GM10847 (cell line): Measurements from ENCODE around the gene DISC1.

Experiments used
- POLR2A ChIP-seq: IDR thresholded peaks from 2 replicates; pipeline ENCODE4 v1.6.1; 2011; ENCODE audit not compliant: insufficient read length; ENCODE audit errors: extremely low read depth

Gene DISC1

DNA sequence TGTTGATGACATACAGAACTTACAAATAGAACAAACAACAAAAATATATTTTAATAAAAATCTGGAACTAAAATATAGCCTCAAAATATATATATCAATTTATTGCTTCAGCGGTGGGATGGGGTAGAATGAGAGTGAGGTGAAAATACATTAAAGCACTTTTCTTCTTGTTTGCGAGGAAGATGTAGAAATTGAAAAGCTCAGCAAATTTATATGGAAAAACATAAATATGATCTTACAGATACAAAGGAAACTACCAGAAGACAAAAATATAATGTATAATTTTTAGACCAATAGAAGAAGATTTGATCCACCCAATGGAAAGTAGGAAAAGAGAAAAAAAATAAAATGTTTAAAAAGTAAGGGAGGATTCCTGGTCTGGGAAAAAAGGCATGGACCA lies 372.2 kb downstream of the DISC1 start:
- no peak for TF ChIP-seq POLR2A

DNA sequence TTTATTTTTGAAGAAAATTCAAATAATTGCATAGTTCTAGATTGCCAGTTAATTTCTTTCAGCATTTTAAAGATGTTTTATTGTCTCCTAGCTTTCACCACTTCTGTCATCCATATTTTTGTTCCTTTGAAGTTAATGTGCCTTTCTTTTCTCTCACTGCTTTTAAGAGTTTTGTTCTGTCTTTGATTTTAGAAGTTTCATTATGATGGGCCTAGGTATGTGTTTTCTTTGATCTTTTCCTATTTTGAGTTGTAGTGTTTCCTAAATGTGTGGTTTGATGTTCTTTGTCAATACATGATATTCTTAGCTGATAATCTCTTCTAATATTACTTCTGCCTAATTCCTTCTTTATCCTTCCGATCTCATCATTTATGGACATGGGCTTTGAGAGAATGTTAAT lies 378.7 kb downstream of the DISC1 start:
- TF ChIP-seq POLR2A: no peak

DNA sequence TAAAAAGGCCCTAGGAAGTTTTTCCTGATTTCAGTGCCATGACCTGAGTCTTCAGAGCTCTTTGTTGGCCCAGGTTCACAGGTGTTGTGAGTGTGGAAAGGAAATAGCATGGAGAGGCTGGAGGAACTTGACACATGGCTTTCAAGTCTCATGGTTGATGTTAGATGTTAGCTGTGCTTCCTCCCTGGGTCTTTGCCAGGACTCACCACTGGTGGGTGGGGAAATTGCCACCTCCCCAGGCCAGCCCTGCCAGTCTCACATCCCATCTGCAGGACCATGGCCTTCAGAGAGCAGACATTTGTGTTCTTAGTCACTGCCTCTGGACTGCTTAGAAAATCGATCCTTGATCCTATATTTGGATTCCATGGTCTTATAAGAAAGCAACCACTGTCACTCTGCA lies 383.2 kb downstream of the DISC1 start:
- no peak for TF ChIP-seq POLR2A

DNA sequence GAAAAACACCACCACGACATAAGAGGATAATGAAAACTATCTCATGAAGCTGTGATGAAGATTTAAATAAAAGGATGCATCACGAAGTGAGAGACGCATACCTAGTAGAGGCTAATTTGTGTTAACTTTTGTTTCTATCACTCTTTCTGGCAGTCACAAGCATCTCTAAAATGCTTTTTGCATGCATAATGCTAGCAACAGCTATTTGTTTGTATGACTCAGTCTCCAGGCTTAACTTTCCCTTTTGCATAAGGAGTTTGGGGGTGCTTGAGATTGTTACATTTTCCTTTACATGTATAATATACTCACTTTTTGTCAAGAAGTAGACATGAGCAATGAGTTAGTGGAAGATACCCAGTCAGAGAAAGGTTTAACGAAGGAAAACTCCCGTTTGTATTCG lies 385.4 kb downstream of the DISC1 start:
- TF ChIP-seq POLR2A: no peak

DNA sequence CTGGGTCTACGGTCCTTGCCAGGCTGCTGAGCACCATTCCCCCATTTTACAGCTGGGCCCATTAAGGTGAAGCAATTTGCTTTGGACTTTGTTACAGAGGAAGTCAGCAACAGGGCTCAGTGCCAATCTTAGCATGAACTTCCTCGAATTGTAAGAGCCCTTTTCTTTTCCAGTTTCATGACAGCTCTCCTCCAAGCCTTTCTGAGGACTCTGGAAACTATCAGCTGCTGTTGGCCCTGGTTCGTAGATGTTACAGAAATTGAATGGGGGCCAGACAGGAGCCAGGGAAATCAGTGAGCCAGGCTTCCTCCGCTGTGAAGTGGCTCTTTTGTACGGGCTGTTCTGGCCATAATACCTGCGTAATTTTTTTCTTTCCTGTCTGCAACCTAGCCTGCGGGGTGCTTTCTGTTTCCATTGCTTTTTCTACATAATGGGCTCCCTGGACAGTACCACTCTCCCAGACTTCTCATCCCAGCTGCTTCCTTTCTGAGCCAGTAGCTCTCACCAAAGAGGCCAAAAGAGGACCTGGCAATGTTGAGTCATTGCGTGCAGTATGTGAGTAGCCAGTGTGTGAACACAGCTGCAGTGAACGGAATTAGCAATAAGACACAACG lies 386.3 kb downstream of the DISC1 start:
- TF ChIP-seq POLR2A: no peak

DNA sequence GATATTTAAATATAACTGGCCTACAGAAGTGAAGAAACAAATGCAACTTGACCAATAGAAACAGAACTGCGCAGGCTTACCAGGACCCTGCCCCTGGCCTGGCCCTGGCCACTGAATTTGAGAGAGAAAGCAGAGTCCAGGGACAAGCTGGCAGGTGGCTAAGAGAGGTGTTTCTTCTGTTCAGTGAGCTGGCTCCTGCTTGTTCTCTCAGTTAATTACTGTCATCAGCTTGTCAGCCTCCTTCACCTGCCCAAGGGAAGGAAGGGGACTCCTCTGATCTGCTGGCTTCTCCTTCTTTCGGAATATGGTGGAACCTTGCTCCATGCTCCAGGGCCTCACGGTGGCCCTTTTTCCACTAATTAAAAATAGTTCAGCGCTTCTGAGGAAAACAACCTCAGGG lies 388.4 kb downstream of the DISC1 start:
- no peak for TF ChIP-seq POLR2A

DNA sequence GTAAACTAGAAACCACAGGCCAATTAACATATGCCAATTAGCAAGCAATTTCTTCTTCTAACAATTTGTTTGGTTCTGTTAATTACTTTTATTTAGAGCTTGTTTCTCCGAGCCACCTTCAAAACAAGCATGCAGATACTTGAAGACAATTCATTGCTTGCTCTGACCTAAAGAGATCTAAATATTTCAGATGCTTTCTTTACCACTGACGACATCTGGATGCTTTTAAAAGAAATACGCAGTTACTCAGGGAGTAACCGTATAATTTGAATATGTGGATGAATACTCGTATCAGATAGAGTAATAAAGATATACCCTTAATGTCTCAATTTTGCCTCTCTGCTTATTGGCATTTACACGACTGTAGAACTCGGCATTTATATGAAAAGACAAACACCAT lies 390.0 kb downstream of the DISC1 start:
- no peak for TF ChIP-seq POLR2A

DNA sequence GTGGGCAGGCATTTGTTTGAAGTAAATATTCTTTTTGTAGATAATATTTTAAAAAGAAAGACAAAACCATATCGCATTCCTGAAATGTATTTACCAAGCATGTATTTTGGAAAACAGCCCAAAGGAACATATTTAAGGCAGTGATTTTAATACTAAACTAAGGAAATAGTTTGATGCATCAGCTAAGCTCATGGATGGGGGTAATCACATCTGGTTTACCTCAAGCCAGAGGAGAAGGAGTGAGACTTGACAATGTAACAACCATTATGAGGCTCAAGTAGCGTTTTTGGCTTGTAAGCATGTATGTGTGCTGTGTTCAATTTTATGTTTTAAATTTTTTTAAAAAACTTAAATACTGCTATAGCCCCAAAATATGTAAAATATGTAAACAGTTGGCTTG lies 390.5 kb downstream of the DISC1 start:
- no peak for TF ChIP-seq POLR2A

DNA sequence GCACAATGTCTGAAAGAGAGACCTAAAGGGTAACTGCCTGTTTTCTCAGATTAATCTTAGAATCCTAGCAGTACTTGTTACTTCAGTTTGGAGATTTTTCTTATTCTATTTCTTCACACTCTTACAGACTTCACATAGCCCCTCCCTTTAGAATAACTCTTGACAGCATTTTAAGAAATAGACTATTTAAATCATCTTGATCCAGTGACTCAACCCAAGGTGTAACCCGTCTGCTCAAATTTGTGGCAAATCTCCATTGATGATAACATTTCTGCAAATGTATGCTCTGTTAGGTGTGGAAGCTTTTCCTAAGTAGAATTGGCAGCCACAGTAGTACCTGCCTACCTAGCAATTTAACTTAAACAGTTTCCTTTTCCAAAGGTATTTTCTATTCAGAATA lies 391.2 kb downstream of the DISC1 start:
- no peak for TF ChIP-seq POLR2A

DNA sequence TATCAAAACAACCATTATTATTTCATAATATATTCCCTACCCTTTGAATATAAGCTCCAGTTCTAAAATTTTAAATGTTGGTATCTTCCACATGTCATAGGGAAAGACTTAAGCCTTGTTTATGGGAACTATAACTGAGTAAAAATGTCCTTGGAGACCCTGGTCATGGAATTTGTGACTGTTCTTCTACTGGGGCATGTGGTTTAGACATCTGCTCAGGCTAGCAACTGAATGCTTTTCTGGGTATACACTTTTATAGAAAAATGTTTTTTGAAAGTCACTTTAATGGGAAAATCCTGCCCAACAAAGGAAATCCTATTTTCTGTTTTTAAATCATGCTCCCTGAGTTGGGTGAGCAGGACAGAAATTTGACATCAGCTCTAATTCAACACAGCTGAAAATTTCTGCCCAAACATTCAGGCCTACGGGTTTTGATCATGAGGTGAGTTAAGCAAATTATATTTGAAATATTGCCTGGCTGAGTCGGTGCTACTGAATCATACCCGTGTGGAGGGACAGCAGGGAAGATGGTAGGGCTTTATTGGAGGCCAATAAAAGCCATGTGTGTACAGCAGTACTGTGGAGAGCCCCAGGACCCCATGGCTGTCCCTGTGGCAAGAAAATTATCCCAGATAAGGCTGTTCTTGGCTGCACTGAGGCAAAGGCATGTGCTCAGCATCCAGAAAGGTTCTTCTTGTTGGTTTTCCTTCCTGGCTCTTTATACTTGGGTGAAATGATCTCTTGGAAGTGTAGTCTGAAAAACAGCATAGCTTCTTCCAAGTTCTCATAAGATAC lies 391.8 kb downstream of the DISC1 start:
- no peak for TF ChIP-seq POLR2A

DNA sequence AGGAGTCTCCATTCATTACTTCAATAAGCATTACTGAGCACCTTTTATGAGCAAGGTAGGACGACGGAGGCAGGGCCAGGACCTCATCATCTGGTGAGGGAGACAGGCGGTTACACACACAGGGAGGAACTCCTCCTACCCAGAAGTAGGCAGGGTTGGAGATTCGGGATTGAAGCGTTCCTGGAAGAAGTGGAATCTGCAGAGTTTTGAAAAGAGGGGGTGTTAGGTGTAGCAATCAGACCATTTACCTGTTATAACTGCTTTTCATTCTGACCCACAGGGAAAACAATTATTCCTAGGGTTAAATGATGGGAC lies 392.4 kb downstream of the DISC1 start:
- no peak for TF ChIP-seq POLR2A

DNA sequence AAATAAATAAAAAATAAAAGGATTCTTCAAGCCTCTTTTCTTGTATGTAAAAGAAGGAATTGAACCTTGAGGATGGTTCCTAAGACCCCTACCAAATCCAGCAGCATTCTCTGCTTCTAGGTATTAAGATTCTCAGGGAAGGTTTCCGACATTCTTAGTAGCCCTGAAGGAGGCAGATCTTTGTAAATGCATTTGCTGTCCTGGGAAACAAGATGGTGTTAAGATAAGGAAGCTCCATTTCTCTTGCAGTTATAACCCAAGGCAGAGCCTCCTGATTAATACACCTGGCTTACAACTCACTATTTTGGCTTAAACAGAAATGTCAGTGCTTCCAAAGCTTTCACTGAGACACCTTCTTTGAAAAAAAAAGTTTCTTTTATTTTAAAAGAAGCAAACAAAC lies 393.8 kb downstream of the DISC1 start:
- no peak for TF ChIP-seq POLR2A

DNA sequence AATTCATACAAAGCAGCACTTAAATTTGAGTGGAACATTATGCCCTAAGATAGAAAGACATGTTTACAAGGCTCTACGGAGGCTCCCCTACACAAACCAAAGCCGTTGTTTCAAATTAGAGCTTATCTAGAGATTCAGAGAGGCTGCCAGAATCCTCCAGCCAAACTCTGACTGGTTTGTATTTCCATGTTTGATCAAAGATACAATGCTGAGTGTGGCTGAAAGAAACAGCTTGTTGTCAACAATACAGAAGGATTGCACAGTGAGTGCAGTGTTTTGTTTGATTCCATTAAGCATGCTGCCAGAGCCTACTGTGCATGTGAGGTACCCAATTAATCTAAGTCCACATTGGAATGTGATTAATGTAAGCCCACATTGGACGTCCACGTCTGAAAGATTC lies 402.7 kb downstream of the DISC1 start:
- TF ChIP-seq POLR2A: no peak

DNA sequence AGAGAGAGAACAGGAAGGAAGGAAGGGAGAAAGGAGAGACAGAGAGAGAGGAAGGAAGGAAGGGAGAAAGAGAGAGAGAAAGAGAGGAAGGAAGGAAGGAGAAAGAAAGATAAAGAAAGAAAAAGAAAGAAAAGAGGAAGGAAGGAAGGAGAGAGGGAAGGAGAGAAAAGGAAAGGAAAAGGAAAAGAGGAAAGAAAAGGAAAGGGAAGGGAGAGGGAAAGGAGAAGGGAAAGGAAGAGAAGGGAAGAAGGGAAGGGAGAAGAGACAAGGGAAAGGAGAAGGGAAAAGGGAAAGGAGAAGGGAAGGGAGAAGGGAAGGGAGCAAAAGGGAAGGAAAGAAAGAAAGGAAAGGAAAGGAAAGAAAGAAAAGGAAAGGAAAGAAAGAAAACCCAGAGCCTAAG lies 404.6 kb downstream of the DISC1 start:
- TF ChIP-seq POLR2A: no peak

DNA sequence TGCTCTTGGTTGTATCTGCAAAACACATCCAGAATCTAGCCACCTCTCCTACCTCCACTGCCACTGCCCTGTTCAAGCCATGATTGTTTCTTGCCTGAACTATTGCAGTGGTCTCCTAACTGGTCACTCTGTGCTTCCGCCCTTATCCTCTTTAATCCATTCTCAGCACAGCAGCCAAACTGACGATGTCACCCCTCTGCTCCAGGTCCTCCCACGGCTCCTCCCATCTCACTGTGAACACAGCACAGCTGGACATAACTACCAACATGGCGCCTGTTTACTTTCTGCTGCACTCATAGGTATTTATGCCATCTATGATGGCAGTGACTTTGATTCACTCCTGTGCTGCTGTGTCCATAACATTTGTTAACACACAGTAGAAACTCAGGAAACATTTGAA lies 406.7 kb downstream of the DISC1 start:
- TF ChIP-seq POLR2A: no peak

DNA sequence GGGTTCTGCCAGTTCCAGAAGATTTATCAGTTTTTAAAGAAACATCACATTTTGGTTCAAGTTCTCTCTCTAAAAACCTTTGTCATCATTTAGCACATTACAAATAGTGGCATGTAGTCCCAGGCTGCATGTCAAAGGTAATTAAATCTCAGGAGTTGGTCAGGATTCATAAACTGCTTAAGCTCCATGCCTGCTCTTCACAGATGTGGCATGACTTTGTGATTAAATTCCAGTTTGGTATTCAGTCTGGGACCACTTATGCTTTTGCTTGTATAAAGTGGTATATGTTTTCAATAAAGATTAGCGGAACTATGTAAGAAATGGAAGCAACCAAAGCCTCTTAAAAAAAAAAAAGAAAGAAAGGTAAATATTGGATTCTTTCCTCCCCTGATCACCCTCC lies 408.0 kb downstream of the DISC1 start:
- no peak for TF ChIP-seq POLR2A
